GM12878 (cell line): ENCODE measurements around the gene MMD. TPM values are rescaled to one million over a fixed set of nuclear protein-coding genes. Genes with fewer than 3 reads are reported as not detected.

Source experiments
- ATAC-seq: fragments of 200-7000 bp; cut with Tn5 transposase; 3 replicates; pipeline ENCODE4 v1.9.1; 2020; ENCODE audit warnings: mild to moderate bottlenecking, moderate library complexity
- BruUV-seq: library from RNA; stranded (reverse); fragments of 400-500 nt; replicated peaks from 2 replicates; lab custom pipeline; 2021; lab: Mats Ljungman, UMichigan
- CTCF ChIA-PET: fragments of 300-600 bp; sonication (Branson Sonifier 250); formaldehyde crosslinking; extraction: SDS; loops from one replicate; lab custom pipeline; 2021; ENCODE audit warnings: inconsistent platforms; lab: Yijun Ruan, JAX
- POLR2A ChIA-PET: fragments of 350-600 bp; formaldehyde crosslinking; extraction: SDS; loops from one replicate; lab custom pipeline; 2021; ENCODE audit warnings: inconsistent platforms; lab: Charles Lee
- RAD21 ChIA-PET: fragments of 300-600 bp; sonication (Branson Sonifier 250); formaldehyde crosslinking; loops from one replicate; lab custom pipeline; 2023; ENCODE audit warnings: antibody characterized with exemption; ENCODE audit not compliant: unreplicated experiment; lab: Charles Lee
- SMC1A ChIA-PET: fragments of 300-600 bp; sonication (Branson Sonifier 250); formaldehyde crosslinking; loops from one replicate; lab custom pipeline; 2023; ENCODE audit not compliant: unreplicated experiment, uncharacterized antibody; lab: Charles Lee
- DNase-seq: peaks from one replicate; pipeline ENCODE4 v3.0.0-alpha.2; 2011; ENCODE audit warnings: low read depth, low spot score
- FAIRE-seq: peaks from 3 replicates; lab custom pipeline; 2011; peaks lifted over from hg19 to GRCh38; lab: Jason Lieb, UNC
- H2AFZ ChIP-seq: 2 replicates; pipeline ENCODE4 v1.6.0; 2011; ENCODE audit warnings: low read depth, low read length, control low read depth; ENCODE audit not compliant: control insufficient read depth
- H3K27ac ChIP-seq: 2 replicates; pipeline ENCODE4 v1.5.1; 2011; ENCODE audit warnings: control low read depth; ENCODE audit not compliant: control insufficient read depth, insufficient read depth
- H3K27me3 ChIP-seq, 2 experiments: replicated peaks in 1 of 2; 2 replicates each; pipeline versions ENCODE4 v1.6.0 to v1.6.1; 2011; ENCODE audit warnings: low read length in 1 of 2; ENCODE audit not compliant: control insufficient read depth in 2 of 2, insufficient read depth in 2 of 2
- H3K36me3 ChIP-seq, 2 experiments: 2 replicates each; pipeline ENCODE4 v1.5.1; 2011; ENCODE audit warnings: low read length in 1 of 2; ENCODE audit not compliant: control insufficient read depth in 2 of 2, insufficient read depth in 2 of 2
- H3K4me1 ChIP-seq: 2 replicates; pipeline ENCODE4 v1.6.1; 2011; ENCODE audit warnings: mild to moderate bottlenecking, low read length, moderate library complexity, mixed read lengths; ENCODE audit not compliant: control insufficient read depth, insufficient read depth
- H3K4me2 ChIP-seq: 2 replicates; pipeline ENCODE4 v1.6.0; 2011; ENCODE audit warnings: control low read depth; ENCODE audit not compliant: control insufficient read depth, insufficient read depth
- H3K4me3 ChIP-seq: fragments of 200-600 bp; sonication (generic); 2 replicates; pipeline ENCODE4 v1.5.1; 2016
- H3K79me2 ChIP-seq: 2 replicates; pipeline ENCODE4 v1.6.0; 2011; ENCODE audit warnings: low read length; ENCODE audit not compliant: control insufficient read depth, insufficient read depth
- H3K9ac ChIP-seq: 2 replicates; pipeline ENCODE4 v1.8.0; 2011; ENCODE audit warnings: low read length, control low read depth, mixed read lengths; ENCODE audit not compliant: control insufficient read depth, insufficient read depth
- H3K9me3 ChIP-seq: replicated peaks from 3 replicates; pipeline ENCODE4 v1.5.1; 2011; ENCODE audit warnings: mild to moderate bottlenecking, low read length; ENCODE audit not compliant: control insufficient read depth, insufficient read depth
- H4K20me1 ChIP-seq: 2 replicates; pipeline ENCODE4 v1.6.0; 2011; ENCODE audit not compliant: control insufficient read depth, insufficient read depth
- BCL3 ChIP-seq: IDR thresholded peaks from 2 replicates; pipeline ENCODE4 v1.6.1; 2011; ENCODE audit warnings: borderline replicate concordance, low read depth, mild to moderate bottlenecking, moderate library complexity, low read length; ENCODE audit not compliant: insufficient read depth, poor library complexity, severe bottlenecking
- EED ChIP-seq: sonication (generic); IDR thresholded peaks from 2 replicates; pipeline ENCODE4 v1.6.1; 2016; ENCODE audit warnings: antibody characterized with exemption, low read depth
- GABPA ChIP-seq: IDR thresholded peaks from 2 replicates; pipeline ENCODE4 v1.6.1; 2014; ENCODE audit warnings: antibody characterized with exemption, low read depth, mild to moderate bottlenecking, inconsistent platforms
- JUNB ChIP-seq: IDR thresholded peaks from 2 replicates; pipeline ENCODE4 v1.6.1; 2016; ENCODE audit warnings: antibody characterized with exemption, mild to moderate bottlenecking
- RCOR1 ChIP-seq: conservative IDR thresholded peaks from 2 replicates; pipeline ENCODE4 v1.6.1; 2012; ENCODE audit warnings: low read depth, low read length, improper control_type of control experiment
- RUNX3 ChIP-seq: IDR thresholded peaks from 2 replicates; pipeline ENCODE4 v1.6.1; 2012; ENCODE audit warnings: low read length, inconsistent platforms
- TARDBP ChIP-seq: IDR thresholded peaks from 2 replicates; pipeline ENCODE4 v1.6.1; 2016; ENCODE audit warnings: borderline replicate concordance
- WGBS: methylation state at CpG from one replicate; pipeline ENCODE4 v1.1.6; 2016; ENCODE audit warnings: low lambda C conversion rate; ENCODE audit not compliant: insufficient replicate concordance, insufficient coverage; ENCODE audit errors: missing lambda C conversion rate; 5-methylcytosine and 5-hydroxymethylcytosine counted together
- in situ Hi-C: fragments of 300-500 bp; cut with MboI; formaldehyde crosslinking; loops from 9 replicates; pipeline ENCODE4 v1.14.3; 2018; ENCODE audit warnings: mixed read lengths
- intact Hi-C: fragments of 100-400 bp; cut with micrococcal nuclease; formaldehyde crosslinking; loops from one replicate; pipeline ENCODE4 v1.14.2; 2022; ENCODE audit not compliant: unreplicated experiment
- polyA plus RNA-seq, 11 experiments: library from polyadenylated mRNA; depleted of rRNA in 4 of 11; unstranded in 6 of 11; stranded (reverse) in 5 of 11; fragments of >200 nt; fragmentation: Nextera tagmentation in 4 of 11; fragmentation: Illumina TruSeq in 1 of 11; extraction: Ambion mirVana in 4 of 11; extraction: Trizol in 1 of 11; gene quantifications; 1 replicate in 1 of 11; 2 replicates in 10 of 11; pipeline versions ENCODE4 v1.2.1 to v1.2.3, GENCODE V29; 2011 to 2016; ENCODE audit warnings: inconsistent platforms in 2 of 11, missing spikeins in 2 of 11, low read depth in 1 of 11
- total RNA-seq, 4 experiments: library from RNA; depleted of rRNA in 3 of 4; stranded (reverse); fragments of >200 nt in 3 of 4; fragmentation: Illumina TruSeq in 1 of 4; extraction: Trizol in 1 of 4; gene quantifications; 2 replicates each; pipeline versions ENCODE4 v1.2.1 to v1.2.3, GENCODE V29; 2013 to 2021
- TF ChIP-seq, protein P1 (sequence below): fragments of 450-650 bp; IDR thresholded peaks from 2 replicates; pipeline ENCODE4 v1.6.1; 2017; ENCODE audit warnings: borderline replicate concordance
- TF ChIP-seq, protein P2 (sequence below): fragments of 150-350 bp; IDR thresholded peaks from 2 replicates; pipeline ENCODE4 v1.6.1; 2014; ENCODE audit warnings: mild to moderate bottlenecking, low read depth, low read length
- TF ChIP-seq, protein P3 (sequence below): IDR thresholded peaks from 2 replicates; pipeline ENCODE4 v1.6.1; 2011; ENCODE audit warnings: mild to moderate bottlenecking, low read depth, low read length, moderate library complexity; ENCODE audit not compliant: insufficient replicate concordance

MMD gene
- total and polyA plus RNA-seq, 10 of the 15 experiments (the other 5 are each of a cell fraction or from before 2014, with no cell fraction given): 8.0 to 46.7 (median 22.3) TPM

DNA sequence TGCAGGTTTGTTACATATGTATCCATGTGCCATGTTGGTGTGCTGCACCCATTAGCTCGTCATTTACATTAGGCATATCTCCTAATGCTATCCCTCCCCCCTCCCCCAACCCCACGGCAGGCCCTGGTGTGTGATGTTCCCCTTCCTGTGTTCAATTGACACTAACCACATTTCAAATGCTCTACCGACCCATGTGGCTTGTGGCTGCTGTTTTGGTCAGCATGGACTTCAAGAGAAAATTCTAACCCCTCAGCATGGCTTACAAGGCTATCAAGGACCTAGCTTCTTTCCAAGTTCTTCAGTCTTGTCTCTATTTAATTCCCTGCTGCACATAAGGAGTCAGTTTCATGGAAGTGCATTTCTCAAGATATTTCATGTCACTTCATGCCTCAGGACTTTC is 52.9 kb downstream of the MMD start:
- ATAC-seq: no peak
- Histone ChIP-seq H3K4me2 (no peak overlapping the region), H3K27me3 (no peaks in the 10 kb centered on the region), H3K27ac (no peak overlapping the region), H4K20me1 (no peaks in the 10 kb centered on the region), H3K4me1 (no peaks in the 10 kb centered on the region), H3K9me3 (no peaks in the 10 kb centered on the region; the same call in 2 of the 3 replicates), H3K4me3 (no peak overlapping the region), H3K79me2 (no peaks in the 10 kb centered on the region), H2AFZ (no peak overlapping the region), H3K36me3 (no peaks in the 10 kb centered on the region), H3K9ac (no peak overlapping the region)
- DNase-seq: no peak
- in situ Hi-C loops (no loop called here), intact Hi-C loops (no loop called here)
- WGBS: 0% methylated on average over 2 of the region's 3 CpGs
- no peak for FAIRE-seq
- SMC1A ChIA-PET: no interaction called here
- TF ChIP-seq TARDBP (no peak), EED (no peak), RUNX3 (peak; percentile 28; the same call in 1 of the 2 replicates)
- RAD21 ChIA-PET: no interaction called here
- BruUV-seq: no TSS peak
- POLR2A ChIA-PET: interaction anchor here (0.7 kb wide), 1 partner anchor 24 kb away, joined by 6 read pairs; no protein-coding TSS in a partner anchor
- CTCF ChIA-PET: interaction anchor here (1.4 kb wide), 1 partner anchor 13 kb away, joined by 4 read pairs; no protein-coding TSS in a partner anchor

DNA sequence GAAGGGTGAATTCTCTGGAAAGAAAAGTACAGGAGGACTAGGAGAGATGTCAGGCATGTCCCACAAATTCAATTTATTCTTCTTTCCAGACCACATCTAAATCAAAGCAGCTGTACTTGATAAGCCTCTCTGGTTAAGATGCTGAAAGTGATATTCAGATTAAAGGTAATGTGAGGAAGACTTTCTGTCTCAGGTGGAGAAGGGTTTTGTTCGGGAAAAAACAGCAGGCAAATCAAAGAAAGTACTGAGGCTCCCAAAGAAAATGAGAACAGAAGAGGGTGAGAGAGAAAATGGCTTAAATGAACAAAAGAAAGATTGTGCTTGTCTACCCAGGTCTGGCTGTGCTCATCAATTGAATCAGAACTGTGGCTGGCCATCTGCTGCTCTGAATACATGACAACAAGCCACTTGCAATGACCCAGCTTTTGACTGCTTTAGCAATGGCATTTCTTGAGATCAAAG is 55.6 kb downstream of the MMD start:
- H3K4me2 ChIP-seq: no peak overlapping the region
- no peak overlapping the region for H3K27ac ChIP-seq
- ChIA-PET CTCF (interaction anchor here (1.1 to 3.4 kb wide), 5 partner anchors 10 to 417 kb away, joined by 3 to 30 read pairs (median 4); no protein-coding TSS in a partner anchor), SMC1A (interaction anchor here (1.0 to 2.5 kb wide), 4 partner anchors 9 to 148 kb away, joined by 4 to 8 read pairs (median 6); no protein-coding TSS in a partner anchor), POLR2A (interaction anchor here (0.6 kb wide), 1 partner anchor 176 kb away, joined by 3 read pairs; no protein-coding TSS in a partner anchor), RAD21 (interaction anchor here (0.6 kb wide), 1 partner anchor 148 kb away, joined by 3 read pairs; no protein-coding TSS in a partner anchor)
- no peak overlapping the region for H3K9ac ChIP-seq
- no peak overlapping the region for H2AFZ ChIP-seq
- no peaks in the 10 kb centered on the region for H3K79me2 ChIP-seq
- in situ Hi-C loops (no loop called here), intact Hi-C loops (no loop called here)
- no peaks in the 10 kb centered on the region for H4K20me1 ChIP-seq
- 25% methylated on average over 1 of the region's 1 CpG for WGBS
- no TSS peak for BruUV-seq
- TF ChIP-seq, protein P1, sequence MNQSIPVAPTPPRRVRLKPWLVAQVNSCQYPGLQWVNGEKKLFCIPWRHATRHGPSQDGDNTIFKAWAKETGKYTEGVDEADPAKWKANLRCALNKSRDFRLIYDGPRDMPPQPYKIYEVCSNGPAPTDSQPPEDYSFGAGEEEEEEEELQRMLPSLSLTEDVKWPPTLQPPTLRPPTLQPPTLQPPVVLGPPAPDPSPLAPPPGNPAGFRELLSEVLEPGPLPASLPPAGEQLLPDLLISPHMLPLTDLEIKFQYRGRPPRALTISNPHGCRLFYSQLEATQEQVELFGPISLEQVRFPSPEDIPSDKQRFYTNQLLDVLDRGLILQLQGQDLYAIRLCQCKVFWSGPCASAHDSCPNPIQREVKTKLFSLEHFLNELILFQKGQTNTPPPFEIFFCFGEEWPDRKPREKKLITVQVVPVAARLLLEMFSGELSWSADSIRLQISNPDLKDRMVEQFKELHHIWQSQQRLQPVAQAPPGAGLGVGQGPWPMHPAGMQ: no peak
- TF ChIP-seq BCL3: no peak
- TF ChIP-seq RCOR1: no peak
- TF ChIP-seq, protein P2, sequence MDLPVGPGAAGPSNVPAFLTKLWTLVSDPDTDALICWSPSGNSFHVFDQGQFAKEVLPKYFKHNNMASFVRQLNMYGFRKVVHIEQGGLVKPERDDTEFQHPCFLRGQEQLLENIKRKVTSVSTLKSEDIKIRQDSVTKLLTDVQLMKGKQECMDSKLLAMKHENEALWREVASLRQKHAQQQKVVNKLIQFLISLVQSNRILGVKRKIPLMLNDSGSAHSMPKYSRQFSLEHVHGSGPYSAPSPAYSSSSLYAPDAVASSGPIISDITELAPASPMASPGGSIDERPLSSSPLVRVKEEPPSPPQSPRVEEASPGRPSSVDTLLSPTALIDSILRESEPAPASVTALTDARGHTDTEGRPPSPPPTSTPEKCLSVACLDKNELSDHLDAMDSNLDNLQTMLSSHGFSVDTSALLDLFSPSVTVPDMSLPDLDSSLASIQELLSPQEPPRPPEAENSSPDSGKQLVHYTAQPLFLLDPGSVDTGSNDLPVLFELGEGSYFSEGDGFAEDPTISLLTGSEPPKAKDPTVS: no peak
- TF ChIP-seq JUNB: no peak
- TF ChIP-seq, protein P3, sequence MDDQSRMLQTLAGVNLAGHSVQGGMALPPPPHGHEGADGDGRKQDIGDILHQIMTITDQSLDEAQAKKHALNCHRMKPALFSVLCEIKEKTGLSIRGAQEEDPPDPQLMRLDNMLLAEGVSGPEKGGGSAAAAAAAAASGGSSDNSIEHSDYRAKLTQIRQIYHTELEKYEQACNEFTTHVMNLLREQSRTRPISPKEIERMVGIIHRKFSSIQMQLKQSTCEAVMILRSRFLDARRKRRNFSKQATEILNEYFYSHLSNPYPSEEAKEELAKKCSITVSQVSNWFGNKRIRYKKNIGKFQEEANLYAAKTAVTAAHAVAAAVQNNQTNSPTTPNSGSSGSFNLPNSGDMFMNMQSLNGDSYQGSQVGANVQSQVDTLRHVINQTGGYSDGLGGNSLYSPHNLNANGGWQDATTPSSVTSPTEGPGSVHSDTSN: no peak
- TF ChIP-seq GABPA: no peak
- FAIRE-seq (peak; percentile 7), DNase-seq (no peak), ATAC-seq (no peak)
- H3K36me3 ChIP-seq: no peaks in the 10 kb centered on the region
- no peak overlapping the region for H3K4me3 ChIP-seq
- H3K27me3 ChIP-seq: no peaks in the 10 kb centered on the region
- H3K4me1 ChIP-seq: no peaks in the 10 kb centered on the region
- peaks cover under 1% of the 10 kb centered on the region; the same call in 2 of the 3 replicates for H3K9me3 ChIP-seq
